Measurements from ENCODE around the gene CTNNA3.

DNA sequence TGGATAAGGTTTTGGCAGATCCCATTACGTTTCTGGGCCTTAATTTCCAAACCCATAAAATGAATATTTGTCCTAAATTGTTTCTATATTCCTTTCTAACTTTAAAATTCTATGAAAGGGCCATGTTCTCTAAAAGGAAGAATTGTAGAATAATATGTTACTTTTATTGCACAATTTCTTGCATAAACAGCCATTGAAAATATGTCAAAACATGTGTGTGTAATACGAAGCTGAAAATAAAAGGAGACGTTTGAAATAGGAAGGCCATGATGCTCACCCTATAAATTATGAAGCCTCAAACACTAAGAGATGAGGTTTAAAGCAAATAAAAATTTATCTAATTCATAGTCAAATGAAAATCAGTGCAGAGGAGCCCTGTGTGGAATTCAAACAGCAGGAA lies 915.2 kb downstream of the CTNNA3 start:
- TF ChIP-seq, protein P1, sequence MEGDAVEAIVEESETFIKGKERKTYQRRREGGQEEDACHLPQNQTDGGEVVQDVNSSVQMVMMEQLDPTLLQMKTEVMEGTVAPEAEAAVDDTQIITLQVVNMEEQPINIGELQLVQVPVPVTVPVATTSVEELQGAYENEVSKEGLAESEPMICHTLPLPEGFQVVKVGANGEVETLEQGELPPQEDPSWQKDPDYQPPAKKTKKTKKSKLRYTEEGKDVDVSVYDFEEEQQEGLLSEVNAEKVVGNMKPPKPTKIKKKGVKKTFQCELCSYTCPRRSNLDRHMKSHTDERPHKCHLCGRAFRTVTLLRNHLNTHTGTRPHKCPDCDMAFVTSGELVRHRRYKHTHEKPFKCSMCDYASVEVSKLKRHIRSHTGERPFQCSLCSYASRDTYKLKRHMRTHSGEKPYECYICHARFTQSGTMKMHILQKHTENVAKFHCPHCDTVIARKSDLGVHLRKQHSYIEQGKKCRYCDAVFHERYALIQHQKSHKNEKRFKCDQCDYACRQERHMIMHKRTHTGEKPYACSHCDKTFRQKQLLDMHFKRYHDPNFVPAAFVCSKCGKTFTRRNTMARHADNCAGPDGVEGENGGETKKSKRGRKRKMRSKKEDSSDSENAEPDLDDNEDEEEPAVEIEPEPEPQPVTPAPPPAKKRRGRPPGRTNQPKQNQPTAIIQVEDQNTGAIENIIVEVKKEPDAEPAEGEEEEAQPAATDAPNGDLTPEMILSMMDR (conservative IDR thresholded peaks at IDR 0.05; ENCODE audit: low read depth, low read length): no peak
- no peak for TF ChIP-seq BHLHE40 (IDR thresholded peaks at IDR 0.05; ENCODE audit: low read depth, low read length)
- TF ChIP-seq POLR2A (IDR thresholded peaks at IDR 0.05; ENCODE audit: low read depth, low read length): no peak
- 0 out of 2 replicates have a peak, but pooled peaks have one; percentile 31 for TF ChIP-seq CEBPB (IDR thresholded peaks at IDR 0.05; ENCODE audit: low read depth, low read length)
- TF ChIP-seq MAZ (IDR thresholded peaks at IDR 0.05; ENCODE audit: borderline replicate concordance, low read depth, low read length): no peak
- TF ChIP-seq RCOR1 (IDR thresholded peaks at IDR 0.05; ENCODE audit: insufficient replicate concordance, low read length): no peak
- TF ChIP-seq, protein P2, sequence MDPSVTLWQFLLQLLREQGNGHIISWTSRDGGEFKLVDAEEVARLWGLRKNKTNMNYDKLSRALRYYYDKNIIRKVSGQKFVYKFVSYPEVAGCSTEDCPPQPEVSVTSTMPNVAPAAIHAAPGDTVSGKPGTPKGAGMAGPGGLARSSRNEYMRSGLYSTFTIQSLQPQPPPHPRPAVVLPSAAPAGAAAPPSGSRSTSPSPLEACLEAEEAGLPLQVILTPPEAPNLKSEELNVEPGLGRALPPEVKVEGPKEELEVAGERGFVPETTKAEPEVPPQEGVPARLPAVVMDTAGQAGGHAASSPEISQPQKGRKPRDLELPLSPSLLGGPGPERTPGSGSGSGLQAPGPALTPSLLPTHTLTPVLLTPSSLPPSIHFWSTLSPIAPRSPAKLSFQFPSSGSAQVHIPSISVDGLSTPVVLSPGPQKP (IDR thresholded peaks at IDR 0.05; ENCODE audit: borderline replicate concordance, low read depth, low read length): no peak
- no peak for TF ChIP-seq RAD21 (IDR thresholded peaks at IDR 0.05; ENCODE audit: low read length)
- no peak for TF ChIP-seq MXI1 (IDR thresholded peaks at IDR 0.05; ENCODE audit: borderline replicate concordance, low read depth, low read length)
- TF ChIP-seq CHD1 (IDR thresholded peaks at IDR 0.05; ENCODE audit: low read depth, low read length): no peak
- TF ChIP-seq SMC3 (IDR thresholded peaks at IDR 0.05; ENCODE audit: low read depth, low read length): no peak
- TF ChIP-seq NFE2L2 (IDR thresholded peaks at IDR 0.05; ENCODE audit: low read depth, low read length): no peak
